Lower leg skin (tissue), 3 donors: ENCODE measurements around the gene FOXK1.

ENCODE experiments used
- POLR2A ChIP-seq, 2 donors: fragments of 450-650 bp; IDR thresholded peaks; one replicate each; pipeline ENCODE4 v1.6.1; 2016 to 2017; ENCODE audit warnings: antibody characterized with exemption in 2 of 2, mild to moderate bottlenecking in 1 of 2, moderate library complexity in 1 of 2
- TF ChIP-seq, protein P1 (sequence below), 3 donors: fragments of 450-650 bp; IDR thresholded peaks; one replicate each; pipeline ENCODE4 v1.5.1; 2016; ENCODE audit warnings: antibody characterized with exemption in 3 of 3, mild to moderate bottlenecking in 3 of 3, moderate library complexity in 2 of 3

DNA sequence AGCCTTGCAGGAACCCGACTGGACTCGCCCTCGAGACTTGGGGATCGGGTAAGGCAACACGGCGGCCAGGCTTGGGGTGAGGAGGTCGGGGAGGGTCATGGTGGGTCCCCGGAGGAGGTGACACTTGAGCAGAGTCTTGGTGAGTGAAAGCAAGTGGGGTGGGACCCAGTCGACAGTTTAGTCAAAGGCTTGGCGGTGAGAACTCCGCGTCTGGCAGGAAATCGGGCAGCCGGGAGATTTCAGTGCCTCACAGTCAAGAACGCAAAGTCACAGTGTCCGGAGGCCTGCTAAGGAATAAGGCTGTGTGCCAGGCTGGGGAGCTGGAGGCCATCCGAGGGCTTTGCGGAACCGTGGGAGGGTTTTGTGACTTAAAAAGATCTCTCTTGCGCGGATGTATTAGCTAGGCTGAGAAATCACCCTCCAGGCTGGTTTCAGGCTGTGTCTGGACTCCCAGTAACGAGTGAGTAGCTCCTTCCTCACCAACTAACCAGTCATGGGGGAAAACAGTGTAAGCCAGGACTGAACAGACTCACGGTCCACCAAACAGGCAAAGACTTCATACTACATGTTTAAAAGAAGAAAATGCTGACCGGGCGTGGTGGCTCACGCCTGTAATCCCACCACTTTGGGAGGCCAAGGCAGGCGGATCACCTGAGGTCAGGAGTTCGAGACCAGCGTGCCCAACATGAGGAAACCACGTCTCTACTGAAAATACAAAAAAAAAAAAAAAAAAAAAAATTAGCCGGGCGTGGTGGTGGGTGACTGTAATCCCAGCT, 93.9 kb downstream of the FOXK1 start:
- TF ChIP-seq, protein P1, sequence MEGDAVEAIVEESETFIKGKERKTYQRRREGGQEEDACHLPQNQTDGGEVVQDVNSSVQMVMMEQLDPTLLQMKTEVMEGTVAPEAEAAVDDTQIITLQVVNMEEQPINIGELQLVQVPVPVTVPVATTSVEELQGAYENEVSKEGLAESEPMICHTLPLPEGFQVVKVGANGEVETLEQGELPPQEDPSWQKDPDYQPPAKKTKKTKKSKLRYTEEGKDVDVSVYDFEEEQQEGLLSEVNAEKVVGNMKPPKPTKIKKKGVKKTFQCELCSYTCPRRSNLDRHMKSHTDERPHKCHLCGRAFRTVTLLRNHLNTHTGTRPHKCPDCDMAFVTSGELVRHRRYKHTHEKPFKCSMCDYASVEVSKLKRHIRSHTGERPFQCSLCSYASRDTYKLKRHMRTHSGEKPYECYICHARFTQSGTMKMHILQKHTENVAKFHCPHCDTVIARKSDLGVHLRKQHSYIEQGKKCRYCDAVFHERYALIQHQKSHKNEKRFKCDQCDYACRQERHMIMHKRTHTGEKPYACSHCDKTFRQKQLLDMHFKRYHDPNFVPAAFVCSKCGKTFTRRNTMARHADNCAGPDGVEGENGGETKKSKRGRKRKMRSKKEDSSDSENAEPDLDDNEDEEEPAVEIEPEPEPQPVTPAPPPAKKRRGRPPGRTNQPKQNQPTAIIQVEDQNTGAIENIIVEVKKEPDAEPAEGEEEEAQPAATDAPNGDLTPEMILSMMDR (IDR thresholded peaks at IDR 0.05): no peak
- TF ChIP-seq POLR2A (IDR thresholded peaks at IDR 0.05): no peak
